ENCODE data around the gene KCNE1. TPM values are rescaled to one million over a fixed set of nuclear protein-coding genes. Genes with fewer than 3 reads are reported as not detected.
A peak's percentile ranks its signal among the peaks of the same experiment; 100 is the strongest.
"Not testable (repeated sequence)": the region's sequence is repeated elsewhere in the genome, so short reads cannot be mapped to it uniquely, and the experiment has no call there.

Gene KCNE1
- polyA plus RNA-seq = 1.2 TPM
- long read RNA-seq, donor 1 = 0 reads
- long read RNA-seq, donor 2 = 0 reads
- long read RNA-seq, donor 3 = 0 reads
- long read RNA-seq, donor 4 = 0 reads
- long read RNA-seq, donor 5 = 0 reads
- long read RNA-seq, donor 6, partial matches to known transcripts = 0 of 1 reads
- long read RNA-seq, donor 6, other reads (novel, unspliced or antisense) = 0 of 1 reads
- long read RNA-seq, donor 7 = 0 reads
- long read RNA-seq, donor 8 = 0 reads
- long read RNA-seq, donor 9 = 0 reads
- long read RNA-seq, donor 10 = 0 reads
- long read RNA-seq, donor 11 = 0 reads

DNA sequence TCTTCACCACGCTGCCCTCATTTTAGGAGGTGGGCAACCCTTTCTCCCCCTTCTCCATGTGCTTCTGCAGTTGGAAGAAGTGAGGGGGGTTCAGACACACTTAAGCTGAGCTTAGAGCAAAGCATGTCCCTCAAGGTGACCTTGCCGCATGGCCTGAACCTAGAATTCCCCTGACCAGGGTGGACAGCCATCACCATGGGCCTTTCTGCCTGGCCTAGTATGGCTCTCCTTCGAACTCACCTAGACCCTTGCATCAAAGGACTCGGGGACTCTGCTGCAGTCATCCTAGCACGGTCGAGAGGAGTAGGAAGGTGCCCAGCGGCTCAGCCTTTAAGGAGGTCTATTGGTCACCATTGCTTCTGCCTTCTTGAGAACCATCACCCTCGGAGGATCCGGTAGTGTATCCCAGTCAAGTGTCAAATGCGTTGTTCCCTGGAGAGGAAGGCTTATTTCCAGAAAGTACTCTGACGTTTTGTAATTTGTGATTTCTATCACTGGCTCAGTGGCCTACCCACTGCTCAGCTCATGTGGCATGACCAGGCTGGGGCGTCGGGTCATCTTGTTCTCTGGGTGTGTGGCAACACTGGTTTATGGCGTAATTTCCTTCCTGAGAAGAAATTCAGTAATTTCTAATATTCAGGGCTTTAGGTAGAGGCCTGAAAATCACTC lies at the start of gene KCNE1:
Gene KCNE1, minus strand, starts transcription at position 424 of the 669 bp plus-strand sequence. CDS start 62,576 bp downstream, outside the sequence.
- Histone ChIP-seq H3K4me3 (ENCODE audit: low read length) (no peak within 1 kb of the TSS), H3K36me3 (ENCODE audit: control insufficient read depth, insufficient read depth, low read length) (no peaks in the 10 kb centered on the region), H3K27ac (ENCODE audit: low read length) (no peak within 1 kb of the TSS), H3K4me1 (ENCODE audit: control insufficient read depth, insufficient read depth, low read length) (no peaks in the 10 kb centered on the region), H3K9me3 (ENCODE audit: control insufficient read depth, low read depth, low read length) (no peaks in the 10 kb centered on the region), H3K27me3 (ENCODE audit: control insufficient read depth, insufficient read depth, low read length) (no peaks in the 10 kb centered on the region)
- no peak for DNase-seq
- WGBS (ENCODE audit: insufficient coverage, low lambda C conversion rate) = no CpG with 5 or more reads among the region's 14 CpGs

DNA sequence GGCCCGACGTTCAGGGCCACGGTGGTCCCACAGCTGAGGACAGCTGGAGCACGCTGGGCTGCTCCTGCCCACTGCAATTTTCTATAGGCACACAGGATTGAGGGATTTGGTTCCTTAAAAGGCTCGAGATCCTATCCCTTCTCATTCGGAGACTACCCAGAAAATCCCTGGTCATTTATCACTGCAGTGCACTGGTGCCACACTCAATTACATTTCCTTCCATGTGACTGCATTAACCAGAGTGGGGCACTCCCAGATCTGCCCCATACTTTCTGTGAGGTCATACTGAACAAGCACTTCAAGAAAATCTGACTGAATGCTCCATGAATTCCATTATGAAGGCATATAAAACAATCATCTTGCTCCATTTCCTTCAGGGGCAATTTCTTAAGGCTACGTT lies 49.8 kb upstream of the KCNE1 start:
- Histone ChIP-seq H3K36me3 (ENCODE audit: control insufficient read depth, insufficient read depth, low read length) (no peaks in the 10 kb centered on the region), H3K27ac (ENCODE audit: low read length) (no peak overlapping the region), H3K27me3 (ENCODE audit: control insufficient read depth, insufficient read depth, low read length) (no peaks in the 10 kb centered on the region), H3K4me3 (ENCODE audit: low read length) (no peak overlapping the region), H3K4me1 (ENCODE audit: control insufficient read depth, insufficient read depth, low read length) (no peaks in the 10 kb centered on the region), H3K9me3 (ENCODE audit: control insufficient read depth, low read depth, low read length) (no peaks in the 10 kb centered on the region)
- no peak for DNase-seq
- no CpG with 5 or more reads among the region's 7 CpGs for WGBS (ENCODE audit: insufficient coverage, low lambda C conversion rate)

DNA sequence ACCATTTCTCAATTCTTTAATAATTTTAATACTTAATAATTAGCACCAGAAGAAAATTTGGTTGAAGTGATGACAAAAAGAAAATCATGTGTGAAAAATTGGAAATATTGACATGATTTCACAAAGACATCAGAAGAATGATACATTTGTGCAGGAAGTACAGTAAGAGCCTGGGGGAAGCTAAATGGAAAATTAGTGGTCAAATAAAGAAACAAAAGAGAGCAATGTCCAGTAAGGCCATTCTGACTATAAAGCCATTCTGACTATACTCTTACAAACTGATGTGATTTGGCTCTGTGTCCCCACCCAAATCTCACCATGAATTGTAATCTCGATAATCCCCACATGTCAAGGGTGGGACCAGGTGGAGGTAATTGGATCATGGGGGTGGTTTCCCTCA lies 48.6 kb upstream of the KCNE1 start:
- no peaks in the 10 kb centered on the region for H3K4me1 ChIP-seq (ENCODE audit: control insufficient read depth, insufficient read depth, low read length)
- H3K36me3 ChIP-seq (ENCODE audit: control insufficient read depth, insufficient read depth, low read length) = no peaks in the 10 kb centered on the region
- no peaks in the 10 kb centered on the region for H3K27me3 ChIP-seq (ENCODE audit: control insufficient read depth, insufficient read depth, low read length)
- no peak for DNase-seq
- no peak overlapping the region for H3K4me3 ChIP-seq (ENCODE audit: low read length)
- no peak overlapping the region for H3K27ac ChIP-seq (ENCODE audit: low read length)
- no peaks in the 10 kb centered on the region for H3K9me3 ChIP-seq (ENCODE audit: control insufficient read depth, low read depth, low read length)
- no CpG with 5 or more reads among the region's 1 CpG for WGBS (ENCODE audit: insufficient coverage, low lambda C conversion rate)

GRCh38 chr21:34560021-34560420 lies 48.0 kb upstream of the KCNE1 start:
- Histone ChIP-seq H3K4me1 (ENCODE audit: control insufficient read depth, insufficient read depth, low read length) (no peaks in the 10 kb centered on the region), H3K27ac (ENCODE audit: low read length) (no peak overlapping the region), H3K27me3 (ENCODE audit: control insufficient read depth, insufficient read depth, low read length) (no peaks in the 10 kb centered on the region), H3K4me3 (ENCODE audit: low read length) (no peak overlapping the region), H3K36me3 (ENCODE audit: control insufficient read depth, insufficient read depth, low read length) (no peaks in the 10 kb centered on the region), H3K9me3 (ENCODE audit: control insufficient read depth, low read depth, low read length) (no peaks in the 10 kb centered on the region)
- WGBS (ENCODE audit: insufficient coverage, low lambda C conversion rate) = no CpG with 5 or more reads among the region's 5 CpGs
- DNase-seq = no peak

GRCh38 chr21:34559089-34559631 lies 47.1 kb upstream of the KCNE1 start:
- Histone ChIP-seq H3K36me3 (ENCODE audit: control insufficient read depth, insufficient read depth, low read length) (no peaks in the 10 kb centered on the region), H3K4me3 (ENCODE audit: low read length) (no peak overlapping the region), H3K9me3 (ENCODE audit: control insufficient read depth, low read depth, low read length) (no peaks in the 10 kb centered on the region), H3K4me1 (ENCODE audit: control insufficient read depth, insufficient read depth, low read length) (no peaks in the 10 kb centered on the region), H3K27ac (ENCODE audit: low read length) (no peak overlapping the region), H3K27me3 (ENCODE audit: control insufficient read depth, insufficient read depth, low read length) (no peaks in the 10 kb centered on the region)
- WGBS (ENCODE audit: insufficient coverage, low lambda C conversion rate) = 60% methylated on average over 1 of the region's 6 CpGs
- no peak for DNase-seq

GRCh38 chr21:34558166-34558565 lies 46.2 kb upstream of the KCNE1 start:
- no peak for DNase-seq
- peaks cover 3% of the 10 kb centered on the region for H3K4me1 ChIP-seq (ENCODE audit: control insufficient read depth, insufficient read depth, low read length)
- no peaks in the 10 kb centered on the region for H3K36me3 ChIP-seq (ENCODE audit: control insufficient read depth, insufficient read depth, low read length)
- no peaks in the 10 kb centered on the region for H3K27me3 ChIP-seq (ENCODE audit: control insufficient read depth, insufficient read depth, low read length)
- no CpG with 5 or more reads among the region's 5 CpGs for WGBS (ENCODE audit: insufficient coverage, low lambda C conversion rate)
- no peak overlapping the region for H3K4me3 ChIP-seq (ENCODE audit: low read length)
- no peak overlapping the region for H3K27ac ChIP-seq (ENCODE audit: low read length)
- no peaks in the 10 kb centered on the region for H3K9me3 ChIP-seq (ENCODE audit: control insufficient read depth, low read depth, low read length)

DNA sequence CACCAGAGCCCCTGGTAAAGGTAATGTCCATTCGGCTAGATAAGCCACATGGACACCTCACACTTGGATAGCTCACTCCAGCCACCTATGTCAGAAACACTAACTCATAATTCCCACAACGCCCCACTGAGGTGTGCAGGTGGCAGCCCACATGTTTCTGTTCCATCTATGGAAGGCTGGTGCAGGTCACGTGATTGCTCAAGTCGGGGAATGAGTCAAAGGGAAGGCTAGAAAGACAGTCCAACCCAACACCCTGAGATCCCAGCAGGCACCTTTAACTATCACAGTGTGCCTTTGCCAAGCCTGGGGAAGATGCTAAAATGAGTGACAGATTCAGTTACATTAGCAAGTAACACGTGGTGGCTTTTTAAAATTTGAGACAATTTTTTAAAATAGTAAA lies 45.3 kb upstream of the KCNE1 start:
- WGBS (ENCODE audit: insufficient coverage, low lambda C conversion rate) = no CpG with 5 or more reads among the region's 5 CpGs
- no peak for DNase-seq
- H3K27me3 ChIP-seq (ENCODE audit: control insufficient read depth, insufficient read depth, low read length) = no peaks in the 10 kb centered on the region
- no peak overlapping the region for H3K4me3 ChIP-seq (ENCODE audit: low read length)
- H3K36me3 ChIP-seq (ENCODE audit: control insufficient read depth, insufficient read depth, low read length) = no peaks in the 10 kb centered on the region
- H3K9me3 ChIP-seq (ENCODE audit: control insufficient read depth, low read depth, low read length) = no peaks in the 10 kb centered on the region
- no peak overlapping the region for H3K27ac ChIP-seq (ENCODE audit: low read length)
- peaks cover 5% of the 10 kb centered on the region for H3K4me1 ChIP-seq (ENCODE audit: control insufficient read depth, insufficient read depth, low read length)

DNA sequence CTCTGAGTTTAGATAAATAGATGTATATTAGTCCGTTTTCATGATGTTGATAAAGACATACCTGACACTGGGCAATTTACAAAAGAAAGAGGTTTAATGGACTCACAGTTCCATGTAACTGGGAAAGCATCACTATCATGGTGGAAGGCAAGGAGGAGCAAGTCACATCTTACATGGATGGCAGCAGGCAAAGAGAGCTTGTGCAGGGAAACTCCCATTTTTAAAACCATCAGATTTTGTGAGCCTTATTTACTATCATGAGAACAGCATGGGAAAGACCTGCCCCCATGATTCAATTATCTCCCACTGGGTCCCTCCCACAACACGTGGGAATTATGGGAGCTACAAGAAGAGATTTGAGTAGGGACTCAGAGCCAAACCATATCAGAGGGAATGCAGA lies 42.7 kb upstream of the KCNE1 start:
- WGBS (ENCODE audit: insufficient coverage, low lambda C conversion rate) = 100% methylated on average over 1 of the region's 2 CpGs
- DNase-seq; H3K27me3 ChIP-seq (ENCODE audit: control insufficient read depth, insufficient read depth, low read length); H3K36me3 ChIP-seq (ENCODE audit: control insufficient read depth, insufficient read depth, low read length); H3K4me3 ChIP-seq (ENCODE audit: low read length); H3K27ac ChIP-seq (ENCODE audit: low read length); H3K9me3 ChIP-seq (ENCODE audit: control insufficient read depth, low read depth, low read length): not testable (repeated sequence)
- H3K4me1 ChIP-seq (ENCODE audit: control insufficient read depth, insufficient read depth, low read length) = peaks cover 12% of the 10 kb centered on the region

- no peaks in the 10 kb centered on the region for H3K36me3 ChIP-seq (ENCODE audit: control insufficient read depth, insufficient read depth, low read length)
- no peak overlapping the region for H3K27ac ChIP-seq (ENCODE audit: low read length)
- no peaks in the 10 kb centered on the region for H3K27me3 ChIP-seq (ENCODE audit: control insufficient read depth, insufficient read depth, low read length)
- no peak overlapping the region for H3K4me3 ChIP-seq (ENCODE audit: low read length)
- H3K9me3 ChIP-seq (ENCODE audit: control insufficient read depth, low read depth, low read length) = no peaks in the 10 kb centered on the region
- no CpG with 5 or more reads among the region's 4 CpGs for WGBS (ENCODE audit: insufficient coverage, low lambda C conversion rate)
- no peak for DNase-seq
- H3K4me1 ChIP-seq (ENCODE audit: control insufficient read depth, insufficient read depth, low read length) = peaks cover 12% of the 10 kb centered on the region
Measured at GRCh38 chr21:34554227-34554626, 42.2 kb upstream of the KCNE1 start.

DNA sequence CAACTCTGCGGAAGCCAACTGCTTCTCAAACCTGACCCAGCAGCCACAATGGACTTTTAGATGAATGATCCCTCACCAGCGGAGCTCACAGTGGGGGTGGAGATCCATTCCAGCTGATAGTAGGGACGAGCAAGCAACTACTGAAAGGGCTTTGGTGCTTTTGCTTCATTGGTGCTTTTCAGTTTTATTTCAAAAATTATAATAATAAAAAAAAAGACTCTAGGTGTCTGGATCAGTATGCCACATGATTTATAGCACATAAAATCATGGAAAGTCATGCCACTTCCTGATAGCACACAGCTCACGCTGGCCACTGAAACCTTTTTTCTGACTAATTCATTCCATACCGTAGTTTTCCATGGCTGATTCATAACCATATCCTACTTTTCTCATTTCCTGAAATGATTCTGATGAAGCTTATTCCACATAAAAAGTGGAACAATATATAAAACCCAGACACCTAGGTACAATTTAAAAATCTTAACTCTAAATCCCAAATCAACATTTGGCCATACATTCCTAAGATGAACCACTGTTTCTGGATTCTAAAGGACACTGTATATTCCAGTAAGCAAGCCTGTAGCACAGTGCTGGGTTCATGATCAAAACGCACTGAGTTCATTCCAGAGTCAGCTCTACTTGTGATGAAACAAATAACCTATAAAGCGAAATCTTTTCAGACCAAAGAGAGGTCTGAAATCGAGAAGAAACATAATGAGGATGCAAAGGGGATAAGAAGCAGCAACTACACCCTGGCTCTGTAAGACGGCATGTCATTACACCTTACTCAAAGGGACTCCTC lies 41.3 kb upstream of the KCNE1 start:
- peak overlapping the region; percentile 5 for H3K4me3 ChIP-seq (ENCODE audit: low read length)
- no peaks in the 10 kb centered on the region for H3K9me3 ChIP-seq (ENCODE audit: control insufficient read depth, low read depth, low read length)
- 80% methylated on average over 2 of the region's 9 CpGs for WGBS (ENCODE audit: insufficient coverage, low lambda C conversion rate)
- DNase-seq = no peak
- no peaks in the 10 kb centered on the region for H3K36me3 ChIP-seq (ENCODE audit: control insufficient read depth, insufficient read depth, low read length)
- H3K4me1 ChIP-seq (ENCODE audit: control insufficient read depth, insufficient read depth, low read length) = peaks cover 12% of the 10 kb centered on the region
- no peaks in the 10 kb centered on the region for H3K27me3 ChIP-seq (ENCODE audit: control insufficient read depth, insufficient read depth, low read length)
- H3K27ac ChIP-seq (ENCODE audit: low read length) = peak overlapping the region; percentile 75

All from large intestine (tissue), 12 donors.